ELR (cell line): ENCODE results near the gene POLR3K.
"Not testable (repeated sequence)": the region's sequence is repeated elsewhere in the genome, so short reads cannot be mapped to it uniquely, and the experiment has no call there.

Source experiments
- DNase-seq: peaks from one replicate; pipeline ENCODE4 v3.0.0-alpha.2; 2015; ENCODE audit warnings: low read depth

Gene POLR3K

DNA sequence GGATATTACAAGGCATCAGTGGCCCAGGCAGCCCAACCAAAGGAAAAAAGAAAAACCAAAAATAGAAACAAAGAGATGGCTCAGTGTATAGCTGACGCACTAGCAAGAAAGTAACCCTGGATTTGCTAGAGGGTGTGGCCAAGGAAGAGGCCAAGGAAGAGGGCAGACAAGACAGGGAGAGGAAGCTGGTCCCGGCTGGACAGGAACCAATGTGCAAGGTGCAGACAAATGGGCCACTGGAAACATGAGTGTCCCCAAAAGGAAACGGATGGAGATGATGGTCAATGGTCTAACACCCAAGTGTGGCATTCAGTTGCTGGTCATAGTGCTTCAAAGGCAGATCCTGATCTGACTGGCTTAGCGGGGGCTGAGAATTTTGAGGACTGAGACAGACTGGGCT is 10.7 kb downstream of the POLR3K start:
- no peak for DNase-seq

DNA sequence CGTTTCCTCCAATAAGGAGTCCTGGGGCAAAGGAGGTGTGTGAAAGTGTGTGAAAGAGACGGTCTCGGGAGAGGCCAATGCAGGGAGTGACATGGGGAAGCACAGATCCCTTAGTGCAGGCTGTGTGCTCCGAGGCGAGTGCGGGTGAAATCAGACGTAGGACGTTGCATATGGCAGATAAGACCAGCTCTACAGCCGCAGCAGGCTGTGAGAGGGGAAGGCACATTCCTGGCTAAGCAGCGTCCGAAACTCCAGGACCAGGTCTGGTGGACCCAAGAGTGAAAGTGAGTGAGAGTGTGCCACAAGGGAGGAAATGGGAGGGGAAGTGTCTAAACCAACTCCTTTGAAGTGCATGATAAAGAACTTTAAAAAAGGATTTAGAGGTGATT is 11.3 kb downstream of the POLR3K start:
- no peak for DNase-seq

DNA sequence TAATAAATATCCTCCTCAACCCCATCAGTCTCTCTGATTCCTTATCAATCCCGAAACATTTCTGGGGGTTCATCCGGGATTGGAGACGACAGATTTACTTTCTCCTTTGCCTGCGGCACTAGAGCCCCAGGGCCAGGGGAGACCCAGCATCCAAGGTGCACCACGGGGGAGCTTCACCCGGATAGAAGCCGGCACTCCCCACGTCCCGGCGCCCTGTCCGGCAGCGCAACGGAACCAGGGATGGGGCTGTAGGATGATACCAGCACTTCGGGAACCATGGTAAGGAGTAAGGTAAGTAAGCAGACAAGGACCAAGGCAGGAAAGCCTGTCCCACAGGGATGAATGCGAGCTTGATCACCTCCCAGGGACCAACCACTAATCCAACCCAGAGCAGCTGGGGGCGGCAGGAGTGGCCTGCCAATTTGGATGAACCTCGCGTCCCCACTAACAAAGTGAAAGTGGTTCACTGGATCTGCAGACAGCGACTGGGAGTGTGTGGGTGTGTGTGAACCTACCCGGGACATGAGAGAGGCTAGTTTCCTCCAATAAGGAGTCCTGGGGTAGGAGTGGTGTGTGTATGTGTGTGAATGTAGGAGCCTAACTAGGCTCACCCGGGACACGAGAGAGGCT is 11.9 kb downstream of the POLR3K start:
- no peak for DNase-seq

DNA sequence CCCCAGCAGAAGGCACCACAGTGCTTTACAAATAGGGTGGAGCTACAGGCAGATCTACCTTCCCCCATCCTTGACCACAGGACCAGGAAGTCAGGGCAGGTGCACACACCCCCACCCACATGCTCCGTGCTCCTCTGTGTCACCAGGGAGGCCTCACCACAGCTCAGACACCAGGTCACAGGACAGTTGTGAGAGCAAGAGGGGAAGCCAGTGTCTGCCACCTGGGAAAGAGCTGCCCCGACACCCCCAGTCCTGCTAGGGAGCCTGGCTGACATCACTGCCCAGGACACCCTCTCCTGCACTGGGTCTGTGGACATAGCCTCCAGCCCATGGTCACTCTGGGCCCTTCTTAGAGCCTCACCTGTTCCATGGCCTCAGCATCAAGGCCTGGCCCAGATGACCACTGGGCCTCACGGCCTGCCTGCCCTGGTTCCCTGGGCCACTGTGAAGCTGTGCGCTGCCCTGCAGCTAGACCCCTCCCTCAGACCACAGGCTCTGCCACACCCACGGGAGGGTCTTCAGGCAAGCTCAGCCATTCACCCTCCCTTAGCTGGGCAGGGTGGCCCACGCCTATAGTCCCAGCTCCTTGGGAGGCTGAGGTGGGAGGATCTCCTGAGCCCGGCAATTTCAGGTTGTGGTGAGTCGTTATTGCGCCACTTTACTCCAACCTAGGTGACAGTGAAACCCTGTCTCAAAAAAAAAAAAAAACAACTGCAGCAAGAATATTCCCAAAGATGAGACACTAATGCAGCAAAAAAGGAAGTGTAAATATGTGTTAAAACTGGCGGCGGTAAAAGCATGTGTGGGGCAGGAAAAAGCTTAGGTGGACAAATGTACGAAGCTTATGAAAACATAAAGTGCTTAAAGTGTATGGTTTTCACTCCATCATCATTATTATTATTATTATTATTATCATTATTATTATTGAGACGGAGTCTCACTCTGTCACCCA is 14.2 kb downstream of the POLR3K start:
- no peak for DNase-seq

DNA sequence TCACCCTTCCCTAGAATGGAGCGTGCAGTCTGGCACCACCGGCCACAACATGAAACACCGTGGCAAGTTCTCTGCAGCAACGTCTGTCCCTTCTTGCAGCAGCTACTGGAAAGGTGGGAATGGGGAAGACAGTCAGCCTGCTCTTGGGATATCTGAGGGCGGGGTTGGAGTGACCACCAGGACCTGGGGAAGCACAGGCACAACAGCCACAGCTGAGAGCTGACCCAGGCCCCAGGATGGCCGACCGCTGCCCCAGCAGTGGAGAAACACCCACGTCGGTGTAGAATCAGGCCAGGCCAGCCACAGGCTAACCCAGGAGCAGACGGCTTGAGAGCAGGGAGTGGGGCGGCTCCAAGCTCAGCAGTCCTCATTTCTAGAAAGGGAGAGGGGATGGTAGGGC is 15.2 kb downstream of the POLR3K start:
- not testable (repeated sequence) for DNase-seq

DNA sequence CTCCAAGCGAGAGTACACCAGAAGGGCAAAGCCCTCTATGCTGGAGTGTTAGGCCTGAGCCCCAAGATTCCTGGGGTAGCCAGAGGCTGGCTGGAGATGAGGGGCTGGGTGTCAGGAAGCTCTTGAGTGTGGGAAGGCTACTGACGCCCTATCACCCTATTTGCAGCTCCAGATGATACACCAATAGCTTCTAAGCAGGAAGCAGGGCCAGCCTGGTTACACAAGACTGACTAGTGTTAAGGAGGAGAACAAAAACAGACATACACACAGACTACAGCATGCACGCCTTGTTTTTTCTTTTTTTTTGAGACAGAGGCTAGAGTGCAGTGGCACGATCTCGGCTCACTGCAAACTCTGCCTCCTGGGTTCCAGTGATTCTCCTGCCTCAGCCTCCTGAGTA is 15.9 kb downstream of the POLR3K start:
- DNase-seq: no peak

DNA sequence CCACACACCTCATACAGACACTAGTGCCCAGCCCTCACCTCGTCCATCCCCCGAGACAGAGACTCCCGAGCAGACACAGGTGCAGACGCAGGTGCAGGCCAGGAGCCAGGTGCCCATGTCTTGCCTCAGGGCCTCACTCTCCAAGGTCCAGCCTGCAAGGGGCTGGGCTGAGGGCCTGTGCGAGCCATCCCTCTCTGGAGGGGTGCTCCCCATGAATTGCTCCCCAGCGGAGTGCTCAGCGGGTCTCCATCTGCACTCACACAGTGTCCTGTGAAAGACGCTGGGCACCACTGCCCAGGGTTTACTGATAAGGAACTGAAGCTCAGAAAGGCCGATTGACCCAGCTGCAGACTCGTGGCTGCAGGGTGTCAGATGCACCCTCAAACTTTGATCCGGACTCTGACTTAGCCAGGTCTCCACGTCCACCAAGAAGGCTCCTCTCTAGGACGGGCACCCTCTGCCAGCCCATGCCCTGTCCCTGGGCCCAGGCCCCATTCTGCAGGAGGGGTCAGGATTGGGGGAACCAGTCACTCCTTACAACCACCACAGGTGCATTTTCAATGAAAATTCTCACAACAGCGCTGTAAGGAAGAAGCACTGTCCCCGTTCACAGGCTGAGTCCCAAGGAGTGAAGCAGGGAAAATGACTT is 16.9 kb downstream of the POLR3K start:
- no peak for DNase-seq

DNA sequence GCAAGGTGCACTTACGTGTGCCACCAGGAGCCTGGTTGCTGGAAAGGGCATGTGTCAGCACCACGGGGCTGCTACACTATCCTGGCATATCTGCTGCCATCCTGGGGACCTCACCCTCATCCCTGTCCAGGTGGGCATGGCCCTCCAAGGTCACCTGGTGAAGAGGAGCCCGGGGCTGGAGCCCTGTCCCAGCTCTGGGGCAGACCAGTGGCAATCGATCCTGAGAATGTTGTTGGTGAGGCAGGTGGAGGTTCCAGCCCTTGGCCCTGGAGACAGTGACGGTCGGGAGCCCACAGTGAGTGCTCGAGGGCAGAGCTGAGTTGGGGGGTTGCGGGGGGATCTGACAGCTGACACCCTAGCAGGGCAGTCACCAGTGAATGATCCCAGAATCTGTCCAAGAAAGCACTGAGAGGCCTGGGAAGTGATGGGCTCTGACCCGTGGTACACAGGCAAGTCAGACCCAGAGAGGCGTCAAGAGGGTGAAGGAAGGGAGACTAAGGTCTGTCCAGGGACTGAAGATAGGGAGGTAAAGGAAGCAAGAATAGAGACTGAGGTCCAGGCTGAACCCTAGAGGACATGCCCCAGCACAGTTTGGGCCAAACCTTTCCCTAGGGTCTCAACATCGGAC is 17.6 kb downstream of the POLR3K start:
- DNase-seq: no peak

DNA sequence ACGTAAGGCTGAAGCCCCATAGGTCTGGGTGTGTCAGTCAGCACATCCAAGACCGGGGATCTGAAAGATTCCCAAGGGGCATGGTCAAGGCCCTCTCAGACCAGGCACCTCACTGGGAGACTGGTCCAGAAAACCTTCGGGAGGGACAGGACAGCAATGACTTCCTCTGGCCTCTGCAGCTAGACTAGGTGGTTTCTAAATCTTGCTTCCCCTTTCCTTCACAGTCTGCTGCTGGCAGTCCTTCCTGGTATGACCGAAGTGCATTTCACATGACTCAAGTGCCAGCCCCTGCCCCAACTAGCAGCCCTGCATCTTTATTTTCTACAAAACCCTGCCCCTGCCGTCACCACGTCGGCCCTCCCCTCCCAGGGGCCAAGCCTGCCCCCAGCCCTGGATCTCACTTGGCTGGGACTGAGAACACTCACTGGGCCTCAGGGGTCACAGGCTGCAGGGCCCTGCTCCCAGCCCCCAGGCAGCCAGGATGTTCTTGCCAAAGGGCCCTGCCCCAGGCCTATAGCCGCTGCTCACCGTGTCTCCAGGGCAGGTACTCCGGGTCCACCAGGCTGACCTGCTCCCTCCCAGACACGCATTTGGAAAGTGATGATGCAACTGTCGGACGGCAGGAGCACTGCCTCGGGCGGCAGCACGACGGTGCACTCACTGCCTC is 18.3 kb downstream of the POLR3K start:
- DNase-seq: no peak

DNA sequence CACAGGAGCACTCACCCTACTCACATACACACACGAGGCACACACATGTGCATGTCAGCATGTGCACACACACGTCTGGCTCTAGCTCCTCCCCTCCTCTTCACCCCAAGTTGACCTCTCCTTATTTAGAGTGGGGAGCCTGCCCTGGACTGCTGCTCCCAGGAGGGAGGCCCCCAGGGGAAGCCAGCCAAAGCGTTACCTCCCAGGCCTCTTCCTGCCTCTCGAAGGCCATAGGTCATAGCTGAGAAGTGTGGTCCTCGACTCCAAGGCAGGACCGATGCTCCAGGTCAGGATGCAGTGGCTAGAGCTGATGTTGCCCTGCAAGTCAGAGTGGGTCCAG is 18.8 kb downstream of the POLR3K start:
- no peak for DNase-seq

DNA sequence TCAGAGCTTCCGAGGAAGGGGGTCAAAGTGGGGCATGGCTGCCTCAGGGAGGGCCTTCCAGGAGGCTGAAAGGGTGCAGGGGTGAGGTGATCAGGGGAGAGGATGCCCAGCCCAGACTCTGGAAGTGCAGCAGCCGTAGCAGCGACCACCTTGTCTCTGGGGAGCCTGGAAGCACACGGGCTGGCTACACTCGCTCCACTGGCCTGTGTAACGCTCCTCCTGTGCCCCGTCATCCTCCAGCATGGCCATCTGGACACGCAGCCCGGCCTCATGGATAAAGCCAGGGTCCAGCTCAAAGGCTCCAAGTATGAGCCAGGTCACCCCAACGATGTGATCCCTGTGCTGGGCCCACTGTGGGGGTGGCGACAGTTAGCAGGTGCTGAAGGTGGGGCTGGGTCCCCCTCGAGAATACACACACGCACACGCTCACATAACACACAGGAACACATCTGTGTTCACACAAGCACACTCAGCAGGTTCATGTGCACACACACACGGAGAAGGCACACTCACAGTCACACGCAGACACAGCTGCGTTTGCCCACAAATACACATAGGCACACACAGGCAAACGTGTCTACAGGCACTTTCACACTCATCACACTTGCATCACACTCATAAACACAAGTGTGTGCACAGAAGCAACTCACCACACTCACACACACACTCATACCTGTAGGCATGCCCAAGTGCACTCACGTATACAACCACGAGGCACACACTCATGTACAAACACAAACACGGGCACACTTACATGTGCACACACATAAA is 19.3 kb downstream of the POLR3K start:
- no peak for DNase-seq

DNA sequence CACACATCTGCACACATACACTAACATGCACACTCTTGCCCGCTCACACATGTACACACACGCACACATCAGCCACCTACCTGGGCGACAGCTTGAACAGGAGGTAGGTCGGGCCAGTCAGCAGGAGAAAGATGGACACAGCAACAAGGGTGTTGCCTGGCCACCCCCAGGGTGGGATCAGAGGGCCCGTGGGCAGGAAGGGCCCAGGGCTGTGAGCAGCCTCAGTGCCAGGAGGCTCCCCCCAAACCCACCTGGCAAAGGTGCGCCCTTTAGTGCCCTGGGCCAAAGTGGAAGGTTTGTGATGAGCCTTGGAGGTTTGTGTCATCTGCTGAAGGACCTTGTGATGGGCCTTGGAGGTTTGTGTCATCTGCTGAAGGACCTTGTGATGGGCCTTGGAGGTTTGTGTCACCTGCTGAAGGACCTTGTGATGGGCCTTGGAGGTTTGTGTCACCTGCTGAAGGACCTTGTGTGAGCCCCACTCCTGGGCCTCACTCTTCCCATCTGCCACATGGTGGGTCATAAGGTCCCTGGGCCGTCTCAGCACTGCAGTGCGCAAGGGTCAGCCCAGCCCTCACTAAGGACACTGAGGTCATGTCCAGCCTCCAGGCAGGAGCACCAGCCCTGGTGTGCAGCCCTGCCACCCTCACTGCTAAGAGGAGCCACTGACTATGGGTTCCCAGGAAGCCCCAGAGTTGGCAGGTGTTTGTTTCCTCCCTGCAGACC is 20.1 kb downstream of the POLR3K start:
- not testable (repeated sequence) for DNase-seq

DNA sequence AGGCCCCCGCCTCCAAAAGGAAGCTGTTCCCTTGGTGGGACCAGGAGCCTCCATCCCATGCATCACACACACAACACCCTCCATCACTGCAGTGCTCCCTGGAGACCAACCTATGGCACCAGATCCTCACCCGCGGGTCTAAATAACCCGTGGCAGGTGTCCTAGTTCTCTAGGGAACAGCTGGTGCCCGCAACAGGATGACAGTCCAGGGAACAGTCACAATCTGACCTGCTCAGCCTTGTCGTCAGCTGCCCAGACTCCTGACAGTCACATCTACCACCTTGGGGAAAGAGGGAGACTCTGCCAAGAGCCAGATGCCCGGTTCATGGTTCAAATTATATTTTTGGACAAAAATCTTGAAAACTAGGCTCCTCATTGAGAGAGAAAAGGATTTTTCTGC is 22.8 kb downstream of the POLR3K start:
- not testable (repeated sequence) for DNase-seq

DNA sequence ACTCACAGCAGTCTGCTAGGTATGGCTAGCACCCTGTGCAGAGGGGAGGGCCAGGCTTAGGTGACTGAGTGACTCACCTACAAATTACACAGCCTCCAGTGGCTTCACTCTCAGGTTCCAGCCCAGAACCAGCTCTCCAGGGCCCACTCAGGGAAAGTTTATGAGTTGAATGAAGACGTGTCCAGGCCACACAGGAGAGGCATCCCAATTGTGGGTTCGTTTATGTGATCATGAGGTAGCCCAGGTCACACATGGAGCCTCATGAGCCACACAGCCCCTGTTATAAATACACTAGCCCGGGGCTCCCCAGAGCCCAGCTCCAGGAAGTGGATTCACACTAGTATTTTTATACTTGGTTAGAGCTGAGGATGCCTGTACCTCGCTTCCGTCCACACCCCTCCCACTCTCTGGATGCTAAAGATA is 27.5 kb downstream of the POLR3K start:
- DNase-seq: not testable (repeated sequence)

DNA sequence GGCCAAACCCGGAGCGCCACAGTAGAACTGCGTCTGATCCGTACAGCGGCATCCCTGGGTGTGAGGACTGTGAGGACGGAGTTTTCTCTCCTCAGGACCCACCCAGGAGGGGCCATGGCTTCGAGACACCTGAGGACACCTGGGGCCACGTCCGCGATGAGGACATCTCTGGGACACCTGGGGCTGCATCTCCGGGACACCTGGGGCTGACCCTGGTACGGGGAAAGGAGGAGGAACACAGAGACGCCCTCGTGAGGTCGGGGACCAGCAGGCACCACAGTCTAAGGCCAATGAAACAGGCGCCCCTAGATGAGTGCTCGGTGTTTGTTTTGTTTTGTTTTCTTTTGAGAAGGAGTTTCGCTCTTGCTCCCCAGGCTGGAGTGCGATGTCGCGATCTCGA is 29.3 kb downstream of the POLR3K start:
- not testable (repeated sequence) for DNase-seq

DNA sequence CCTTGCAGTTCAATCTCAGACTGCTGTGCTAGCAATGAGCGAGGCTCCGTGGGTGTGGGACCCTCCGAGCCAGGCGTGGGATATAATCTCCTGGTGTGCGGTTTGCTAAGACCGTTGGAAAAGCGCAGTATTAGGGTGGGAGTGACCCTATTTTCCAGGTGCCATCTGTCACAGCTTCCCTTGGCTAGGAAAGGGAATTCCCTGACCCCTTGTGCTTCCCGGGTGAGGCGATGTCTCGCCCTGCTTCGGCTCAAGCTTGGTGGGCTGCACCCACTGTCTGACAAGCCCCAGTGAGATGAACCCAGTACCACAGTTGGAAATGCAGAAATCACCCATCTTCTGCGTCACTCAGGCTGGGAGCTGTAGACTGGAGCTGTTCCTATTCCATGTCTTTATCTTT is 32.5 kb downstream of the POLR3K start:
- DNase-seq: not testable (repeated sequence)

DNA sequence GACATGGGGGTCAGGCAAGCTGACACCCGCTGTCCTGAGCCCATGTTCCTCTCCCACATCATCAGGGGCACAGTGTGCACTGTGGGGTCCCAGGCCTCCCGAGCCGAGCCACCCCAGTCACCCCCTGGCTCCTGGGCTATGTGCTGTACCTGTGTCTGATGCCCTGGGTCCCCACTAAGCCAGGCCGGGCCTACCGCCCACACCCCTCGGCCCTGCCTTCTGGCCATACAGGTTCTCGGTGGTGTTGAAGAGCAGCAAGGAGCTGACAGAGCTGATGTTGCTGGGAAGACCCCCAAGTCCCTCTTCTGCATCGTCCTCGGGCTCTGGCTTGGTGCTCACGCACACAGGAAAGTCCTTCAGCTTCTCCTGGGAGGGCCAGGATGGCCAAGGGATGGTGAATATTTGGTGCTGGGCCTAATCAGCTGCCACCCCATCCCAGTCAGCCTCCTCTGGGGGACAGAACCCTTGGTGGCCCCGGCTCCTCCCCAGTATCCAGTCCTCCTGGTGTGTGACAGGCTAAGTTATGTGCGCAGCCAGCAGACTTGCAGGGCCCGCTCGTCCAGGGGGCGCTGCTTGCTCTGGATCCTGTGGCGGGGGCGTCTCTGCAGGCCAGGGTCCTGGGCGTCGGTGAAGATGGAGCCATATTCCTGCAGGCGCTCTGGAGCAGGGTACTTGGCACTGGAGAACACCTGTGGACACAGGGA is 36.2 kb downstream of the POLR3K start:
- DNase-seq: not testable (repeated sequence)

DNA sequence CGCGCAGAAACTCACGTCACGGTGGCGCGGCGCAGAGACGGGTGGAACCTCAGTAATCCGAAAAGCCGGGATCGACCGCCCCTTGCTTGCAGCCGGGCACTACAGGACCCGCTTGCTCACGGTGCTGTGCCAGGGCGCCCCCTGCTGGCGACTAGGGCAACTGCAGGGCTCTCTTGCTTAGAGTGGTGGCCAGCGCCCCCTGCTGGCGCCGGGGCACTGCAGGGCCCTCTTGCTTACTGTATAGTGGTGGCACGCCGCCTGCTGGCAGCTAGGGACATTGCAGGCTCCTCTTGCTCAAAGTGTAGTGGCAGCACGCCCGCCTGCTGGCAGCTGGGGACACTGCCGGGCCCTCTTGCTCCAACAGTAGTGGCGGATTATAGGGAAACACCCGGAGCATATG is 42.6 kb downstream of the POLR3K start:
- not testable (repeated sequence) for DNase-seq

DNA sequence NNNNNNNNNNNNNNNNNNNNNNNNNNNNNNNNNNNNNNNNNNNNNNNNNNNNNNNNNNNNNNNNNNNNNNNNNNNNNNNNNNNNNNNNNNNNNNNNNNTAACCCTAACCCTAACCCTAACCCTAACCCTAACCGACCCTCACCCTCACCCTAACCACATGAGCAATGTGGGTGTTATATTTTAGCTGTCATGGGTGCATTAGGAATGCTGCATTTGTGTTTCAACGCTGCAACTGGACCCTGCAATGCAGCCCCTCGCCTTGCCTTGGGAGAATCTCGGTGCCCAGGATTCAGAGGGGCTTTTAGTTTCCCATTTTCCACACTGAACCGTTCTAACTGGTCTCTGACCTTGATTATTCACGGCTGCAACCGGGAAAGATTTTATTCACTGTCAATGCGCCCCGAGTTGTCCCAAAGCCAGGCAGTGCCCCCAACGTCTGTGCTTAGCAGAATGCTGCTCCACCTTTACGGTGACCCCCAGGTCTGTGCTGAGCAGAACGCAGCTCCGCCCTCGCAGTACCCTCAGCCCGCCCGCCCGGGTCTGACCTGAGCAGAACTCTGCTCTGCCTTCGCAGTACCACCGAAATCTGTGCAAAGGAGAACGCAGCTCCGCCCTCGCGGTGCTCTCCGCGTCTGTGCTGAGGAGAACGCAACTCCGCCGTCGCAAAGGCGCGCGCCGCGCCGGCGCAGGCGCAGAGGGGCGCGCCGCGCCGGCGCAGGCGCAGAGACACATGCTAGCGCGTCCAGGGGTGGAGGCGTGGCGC is 43.3 kb downstream of the POLR3K start:
- no peak for DNase-seq
